ENCODE data around the gene DAB2IP. TPM values are rescaled to one million over a fixed set of nuclear protein-coding genes. Genes with fewer than 3 reads are reported as not detected.
"Not testable (repeated sequence)": the region's sequence is repeated elsewhere in the genome, so short reads cannot be mapped to it uniquely, and the experiment has no call there.

DAB2IP gene
- polyA plus RNA-seq, 1 donor, result 48.6 TPM

- DNase-seq, result no peak
Measured at GRCh38 chr9:121729769-121730562, 78.5 kb downstream of the DAB2IP start.

- DNase-seq, result no peak
Measured at GRCh38 chr9:121731090-121731489, 79.7 kb downstream of the DAB2IP start.

GRCh38 chr9:121731919-121732318, 80.5 kb downstream of the DAB2IP start:
- no peak for DNase-seq

GRCh38 chr9:121732389-121732788, 81.0 kb downstream of the DAB2IP start:
- no peak for DNase-seq

- DNase-seq, result no peak
Measured at GRCh38 chr9:121732886-121733285, 81.5 kb downstream of the DAB2IP start.

- DNase-seq, result no peak
Measured at GRCh38 chr9:121734465-121734864, 83.0 kb downstream of the DAB2IP start.

- DNase-seq, result no peak
Measured at GRCh38 chr9:121735065-121735792, 83.8 kb downstream of the DAB2IP start.

GRCh38 chr9:121735793-121736770, 84.6 kb downstream of the DAB2IP start:
- peak; percentile 73 for DNase-seq

GRCh38 chr9:121736934-121737462, 85.6 kb downstream of the DAB2IP start:
- no peak for DNase-seq

- no peak for DNase-seq
Measured at GRCh38 chr9:121737481-121737931, 86.1 kb downstream of the DAB2IP start.

GRCh38 chr9:121738411-121738810, 87.0 kb downstream of the DAB2IP start:
- no peak for DNase-seq

GRCh38 chr9:121738968-121739367, 87.5 kb downstream of the DAB2IP start:
- DNase-seq, result no peak

- no peak for DNase-seq
Measured at GRCh38 chr9:121739971-121740370, 88.5 kb downstream of the DAB2IP start.

GRCh38 chr9:121741228-121741918, 89.9 kb downstream of the DAB2IP start:
- DNase-seq, result no peak

- DNase-seq, result not testable (repeated sequence)
Measured at GRCh38 chr9:121741919-121742283, 90.5 kb downstream of the DAB2IP start.

- no peak for DNase-seq
Measured at GRCh38 chr9:121742923-121743322, 91.5 kb downstream of the DAB2IP start.

- DNase-seq, result peak; percentile 46
Measured at GRCh38 chr9:121743441-121744001, 92.1 kb downstream of the DAB2IP start.

GRCh38 chr9:121744002-121744686, 92.7 kb downstream of the DAB2IP start:
- DNase-seq, result no peak

- no peak for DNase-seq
Measured at GRCh38 chr9:121744687-121745395, 93.4 kb downstream of the DAB2IP start.

- DNase-seq, result no peak
Measured at GRCh38 chr9:121745396-121745695, 93.9 kb downstream of the DAB2IP start.
